WTC11 (cell line): ENCODE data around the gene MESP2.

ENCODE experiments used
- IRF2 ChIP-seq: sonication (generic); formaldehyde crosslinking; IDR thresholded peaks from 2 replicates; pipeline ENCODE4 v1.8.0; 2022; ENCODE audit warnings: low read depth, missing genetic modification reagents, borderline replicate concordance
- NFYB ChIP-seq: sonication (generic); formaldehyde crosslinking; conservative IDR thresholded peaks from 2 replicates; pipeline ENCODE4 v1.8.0; 2022; ENCODE audit warnings: low read depth, missing genetic modification reagents
- STAT6 ChIP-seq: sonication (generic); formaldehyde crosslinking; conservative IDR thresholded peaks from 2 replicates; pipeline ENCODE4 v1.8.1; 2023; ENCODE audit warnings: mild to moderate bottlenecking, low read depth, missing genetic modification reagents, moderate library complexity
- TEAD4 ChIP-seq: sonication (generic); formaldehyde crosslinking; IDR thresholded peaks from 2 replicates; pipeline ENCODE4 v1.8.0; 2022; ENCODE audit warnings: mild to moderate bottlenecking, missing genetic modification reagents
- TP53 ChIP-seq: sonication (generic); formaldehyde crosslinking; IDR thresholded peaks from 2 replicates; pipeline ENCODE4 v1.8.1; 2023; ENCODE audit warnings: mild to moderate bottlenecking, missing genetic modification reagents
- ZNF512 ChIP-seq: sonication (generic); formaldehyde crosslinking; IDR thresholded peaks from 2 replicates; pipeline ENCODE4 v1.8.1; 2022; ENCODE audit warnings: missing genetic modification reagents, borderline replicate concordance
- TF ChIP-seq, protein P1 (sequence below): sonication (generic); formaldehyde crosslinking; IDR thresholded peaks from 2 replicates; pipeline ENCODE4 v1.8.1; 2022; ENCODE audit warnings: mild to moderate bottlenecking, moderate library complexity, missing genetic modification reagents
- TF ChIP-seq, protein P2 (sequence below): sonication (generic); formaldehyde crosslinking; IDR thresholded peaks from 2 replicates; pipeline ENCODE4 v1.8.0; 2022; ENCODE audit warnings: missing genetic modification reagents
- TF ChIP-seq, protein P3 (sequence below): fragments of 200-600 bp; IDR thresholded peaks from 2 replicates; pipeline ENCODE4 v1.8.0; 2022; ENCODE audit warnings: antibody characterized with exemption

DNA sequence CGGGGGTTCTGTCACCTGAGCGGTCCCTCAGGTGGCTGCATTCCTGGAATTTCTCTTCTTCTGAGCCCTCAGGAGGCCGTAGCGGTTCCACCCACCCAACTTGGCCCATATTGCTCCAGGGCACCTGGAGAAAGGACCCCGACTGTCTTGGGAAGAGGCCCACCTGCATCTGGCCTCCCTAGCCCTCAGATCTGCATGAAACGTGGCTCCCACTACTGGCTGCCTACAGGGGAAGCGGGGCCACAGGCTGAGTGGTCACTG is 48.4 kb downstream of the MESP2 start:
- TF ChIP-seq, protein P1, sequence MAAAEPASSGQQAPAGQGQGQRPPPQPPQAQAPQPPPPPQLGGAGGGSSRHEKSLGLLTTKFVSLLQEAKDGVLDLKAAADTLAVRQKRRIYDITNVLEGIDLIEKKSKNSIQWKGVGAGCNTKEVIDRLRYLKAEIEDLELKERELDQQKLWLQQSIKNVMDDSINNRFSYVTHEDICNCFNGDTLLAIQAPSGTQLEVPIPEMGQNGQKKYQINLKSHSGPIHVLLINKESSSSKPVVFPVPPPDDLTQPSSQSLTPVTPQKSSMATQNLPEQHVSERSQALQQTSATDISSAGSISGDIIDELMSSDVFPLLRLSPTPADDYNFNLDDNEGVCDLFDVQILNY (CRISPR knock-in tag) = no peak
- TF ChIP-seq TEAD4 = no peak
- TF ChIP-seq, protein P2, sequence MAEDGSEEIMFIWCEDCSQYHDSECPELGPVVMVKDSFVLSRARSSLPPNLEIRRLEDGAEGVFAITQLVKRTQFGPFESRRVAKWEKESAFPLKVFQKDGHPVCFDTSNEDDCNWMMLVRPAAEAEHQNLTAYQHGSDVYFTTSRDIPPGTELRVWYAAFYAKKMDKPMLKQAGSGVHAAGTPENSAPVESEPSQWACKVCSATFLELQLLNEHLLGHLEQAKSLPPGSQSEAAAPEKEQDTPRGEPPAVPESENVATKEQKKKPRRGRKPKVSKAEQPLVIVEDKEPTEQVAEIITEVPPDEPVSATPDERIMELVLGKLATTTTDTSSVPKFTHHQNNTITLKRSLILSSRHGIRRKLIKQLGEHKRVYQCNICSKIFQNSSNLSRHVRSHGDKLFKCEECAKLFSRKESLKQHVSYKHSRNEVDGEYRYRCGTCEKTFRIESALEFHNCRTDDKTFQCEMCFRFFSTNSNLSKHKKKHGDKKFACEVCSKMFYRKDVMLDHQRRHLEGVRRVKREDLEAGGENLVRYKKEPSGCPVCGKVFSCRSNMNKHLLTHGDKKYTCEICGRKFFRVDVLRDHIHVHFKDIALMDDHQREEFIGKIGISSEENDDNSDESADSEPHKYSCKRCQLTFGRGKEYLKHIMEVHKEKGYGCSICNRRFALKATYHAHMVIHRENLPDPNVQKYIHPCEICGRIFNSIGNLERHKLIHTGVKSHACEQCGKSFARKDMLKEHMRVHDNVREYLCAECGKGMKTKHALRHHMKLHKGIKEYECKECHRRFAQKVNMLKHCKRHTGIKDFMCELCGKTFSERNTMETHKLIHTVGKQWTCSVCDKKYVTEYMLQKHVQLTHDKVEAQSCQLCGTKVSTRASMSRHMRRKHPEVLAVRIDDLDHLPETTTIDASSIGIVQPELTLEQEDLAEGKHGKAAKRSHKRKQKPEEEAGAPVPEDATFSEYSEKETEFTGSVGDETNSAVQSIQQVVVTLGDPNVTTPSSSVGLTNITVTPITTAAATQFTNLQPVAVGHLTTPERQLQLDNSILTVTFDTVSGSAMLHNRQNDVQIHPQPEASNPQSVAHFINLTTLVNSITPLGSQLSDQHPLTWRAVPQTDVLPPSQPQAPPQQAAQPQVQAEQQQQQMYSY (CRISPR knock-in tag) = no peak
- TF ChIP-seq, protein P3, sequence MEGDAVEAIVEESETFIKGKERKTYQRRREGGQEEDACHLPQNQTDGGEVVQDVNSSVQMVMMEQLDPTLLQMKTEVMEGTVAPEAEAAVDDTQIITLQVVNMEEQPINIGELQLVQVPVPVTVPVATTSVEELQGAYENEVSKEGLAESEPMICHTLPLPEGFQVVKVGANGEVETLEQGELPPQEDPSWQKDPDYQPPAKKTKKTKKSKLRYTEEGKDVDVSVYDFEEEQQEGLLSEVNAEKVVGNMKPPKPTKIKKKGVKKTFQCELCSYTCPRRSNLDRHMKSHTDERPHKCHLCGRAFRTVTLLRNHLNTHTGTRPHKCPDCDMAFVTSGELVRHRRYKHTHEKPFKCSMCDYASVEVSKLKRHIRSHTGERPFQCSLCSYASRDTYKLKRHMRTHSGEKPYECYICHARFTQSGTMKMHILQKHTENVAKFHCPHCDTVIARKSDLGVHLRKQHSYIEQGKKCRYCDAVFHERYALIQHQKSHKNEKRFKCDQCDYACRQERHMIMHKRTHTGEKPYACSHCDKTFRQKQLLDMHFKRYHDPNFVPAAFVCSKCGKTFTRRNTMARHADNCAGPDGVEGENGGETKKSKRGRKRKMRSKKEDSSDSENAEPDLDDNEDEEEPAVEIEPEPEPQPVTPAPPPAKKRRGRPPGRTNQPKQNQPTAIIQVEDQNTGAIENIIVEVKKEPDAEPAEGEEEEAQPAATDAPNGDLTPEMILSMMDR = no peak
- TF ChIP-seq NFYB = no peak
- no peak for TF ChIP-seq TP53 (CRISPR knock-in tag)
- no peak for TF ChIP-seq ZNF512 (CRISPR knock-in tag)
- TF ChIP-seq IRF2 (CRISPR knock-in tag) = no peak
- TF ChIP-seq STAT6 (CRISPR knock-in tag) = no peak
